Immature natural killer cell (primary cell): ENCODE data around the gene AGR3. TPM values are rescaled to one million over a fixed set of nuclear protein-coding genes. Genes with fewer than 3 reads are reported as not detected.

ENCODE experiments used
- DNase-seq, 3 donors: peaks; one replicate each; pipeline ENCODE4 v3.0.0; 2022; ENCODE audit warnings: mixed read lengths in 1 of 3
- H3K27ac Mint-ChIP-seq, 6 donors: one replicate each; pipeline ENCODE4 v1.8.0; 2020; ENCODE audit warnings: mixed read lengths in 6 of 6, mild to moderate bottlenecking in 5 of 6, inconsistent platforms in 4 of 6, moderate library complexity in 3 of 6
- H3K27me3 Mint-ChIP-seq, 3 donors: one replicate each; pipeline ENCODE4 v1.8.0; 2020 to 2021; ENCODE audit warnings: low read depth in 3 of 3, mild to moderate bottlenecking in 3 of 3, mixed read lengths in 3 of 3, moderate library complexity in 3 of 3, inconsistent platforms in 1 of 3
- H3K36me3 Mint-ChIP-seq, 3 donors: one replicate each; pipeline ENCODE4 v1.8.0; 2020; ENCODE audit warnings: mixed read lengths in 3 of 3, inconsistent platforms in 2 of 3, mild to moderate bottlenecking in 2 of 3
- H3K4me1 Mint-ChIP-seq, 2 donors: one replicate each; pipeline ENCODE4 v1.8.0; 2020; ENCODE audit warnings: inconsistent platforms in 2 of 2, mild to moderate bottlenecking in 2 of 2, mixed read lengths in 2 of 2, moderate library complexity in 1 of 2
- H3K4me3 Mint-ChIP-seq, 5 donors: one replicate each; pipeline ENCODE4 v1.8.0; 2020; ENCODE audit warnings: mild to moderate bottlenecking in 5 of 5, mixed read lengths in 5 of 5, inconsistent platforms in 3 of 5, moderate library complexity in 3 of 5
- H3K9me3 Mint-ChIP-seq, 6 donors: one replicate each; pipeline ENCODE4 v1.8.0; 2020; ENCODE audit warnings: mild to moderate bottlenecking in 6 of 6, mixed read lengths in 6 of 6, inconsistent platforms in 4 of 6, moderate library complexity in 3 of 6
- polyA plus RNA-seq, 3 donors: library from polyadenylated mRNA; unstranded; fragments of 300-500 nt; fragmentation: Illumina TruSeq; gene quantifications; one replicate each; pipeline ENCODE4 v1.2.3, GENCODE V29; 2021

Gene AGR3
- polyA plus RNA-seq, 3 donors from 2014 or later, result not detected

- no peaks in the 10 kb centered on the region for H3K36me3 Mint-ChIP-seq
- peaks cover 0 to 3% (median 0%) of the 10 kb centered on the region in 6 donors for H3K9me3 Mint-ChIP-seq
- no peak overlapping the region for H3K4me3 Mint-ChIP-seq
- no peak for DNase-seq
- no peaks in the 10 kb centered on the region for H3K4me1 Mint-ChIP-seq
- H3K27ac Mint-ChIP-seq, result no peak overlapping the region
- H3K27me3 Mint-ChIP-seq, result no peaks in the 10 kb centered on the region
Measured at GRCh38 chr7:16914771-16915170, 33.0 kb upstream of the AGR3 start.

- H3K36me3 Mint-ChIP-seq, result no peaks in the 10 kb centered on the region
- no peaks in the 10 kb centered on the region for H3K4me1 Mint-ChIP-seq
- DNase-seq, result no peak
- no peak overlapping the region for H3K4me3 Mint-ChIP-seq
- H3K27ac Mint-ChIP-seq, result no peak overlapping the region
- H3K9me3 Mint-ChIP-seq, result peaks cover 0 to 3% (median 0%) of the 10 kb centered on the region in 6 donors
- H3K27me3 Mint-ChIP-seq, result peaks cover 0 to 1% (median 0%) of the 10 kb centered on the region in 3 donors
Measured at GRCh38 chr7:16913643-16914042, 31.9 kb upstream of the AGR3 start.

- H3K4me3 Mint-ChIP-seq, result no peak overlapping the region
- H3K27me3 Mint-ChIP-seq, result peaks cover 0 to 3% (median 0%) of the 10 kb centered on the region in 3 donors
- H3K36me3 Mint-ChIP-seq, result no peaks in the 10 kb centered on the region
- no peak overlapping the region for H3K27ac Mint-ChIP-seq
- no peaks in the 10 kb centered on the region for H3K4me1 Mint-ChIP-seq
- peaks cover 0 to 3% (median 0%) of the 10 kb centered on the region in 6 donors for H3K9me3 Mint-ChIP-seq
- DNase-seq, result no peak
Measured at GRCh38 chr7:16912540-16912939, 30.8 kb upstream of the AGR3 start.

GRCh38 chr7:16908561-16908960 lies 26.8 kb upstream of the AGR3 start:
- Mint-ChIP-seq H3K4me1 (no peaks in the 10 kb centered on the region), H3K4me3 (no peak overlapping the region), H3K27me3 (peaks cover 0 to 5% (median 2%) of the 10 kb centered on the region in 3 donors), H3K36me3 (no peaks in the 10 kb centered on the region), H3K9me3 (peaks cover 0 to 3% (median 0%) of the 10 kb centered on the region in 6 donors), H3K27ac (no peak overlapping the region)
- DNase-seq, result no peak

GRCh38 chr7:16905300-16906044 lies 23.7 kb upstream of the AGR3 start:
- no peaks in the 10 kb centered on the region for H3K4me1 Mint-ChIP-seq
- H3K36me3 Mint-ChIP-seq, result no peaks in the 10 kb centered on the region
- no peak overlapping the region for H3K4me3 Mint-ChIP-seq
- peaks cover 0 to 5% (median 2%) of the 10 kb centered on the region in 3 donors for H3K27me3 Mint-ChIP-seq
- H3K9me3 Mint-ChIP-seq, result no peaks in the 10 kb centered on the region
- no peak overlapping the region for H3K27ac Mint-ChIP-seq
- DNase-seq, result no peak

- no peaks in the 10 kb centered on the region for H3K4me1 Mint-ChIP-seq
- H3K9me3 Mint-ChIP-seq, result no peaks in the 10 kb centered on the region
- no peak overlapping the region for H3K4me3 Mint-ChIP-seq
- H3K27ac Mint-ChIP-seq, result no peak overlapping the region
- peaks cover 0 to 5% (median 2%) of the 10 kb centered on the region in 3 donors for H3K27me3 Mint-ChIP-seq
- no peak for DNase-seq
- no peaks in the 10 kb centered on the region for H3K36me3 Mint-ChIP-seq
Measured at GRCh38 chr7:16904076-16904475, 22.3 kb upstream of the AGR3 start.

- Mint-ChIP-seq H3K4me1 (no peaks in the 10 kb centered on the region), H3K4me3 (no peak overlapping the region), H3K27me3 (no peaks in the 10 kb centered on the region), H3K27ac (no peak overlapping the region), H3K36me3 (no peaks in the 10 kb centered on the region), H3K9me3 (no peaks in the 10 kb centered on the region)
- DNase-seq, result no peak
Measured at GRCh38 chr7:16900209-16900768, 18.5 kb upstream of the AGR3 start.

- Mint-ChIP-seq H3K27ac (no peak overlapping the region), H3K4me3 (no peak overlapping the region), H3K27me3 (peaks cover 0 to 2% (median 2%) of the 10 kb centered on the region in 3 donors), H3K9me3 (no peaks in the 10 kb centered on the region), H3K4me1 (peaks cover 16 to 21% of the 10 kb centered on the region in 2 donors), H3K36me3 (peaks cover 0 to 3% (median 0%) of the 10 kb centered on the region in 3 donors)
- DNase-seq, result no peak
Measured at GRCh38 chr7:16891874-16892643, 10.3 kb upstream of the AGR3 start.

GRCh38 chr7:16891338-16891737 lies 9.6 kb upstream of the AGR3 start:
- Mint-ChIP-seq H3K9me3 (no peaks in the 10 kb centered on the region), H3K27ac (peak overlapping the region in 1 of 6 donors; percentile 3), H3K4me3 (no peak overlapping the region), H3K36me3 (peaks cover 0 to 3% (median 0%) of the 10 kb centered on the region in 3 donors), H3K4me1 (peaks cover 16 to 21% of the 10 kb centered on the region in 2 donors), H3K27me3 (peaks cover 0 to 5% (median 2%) of the 10 kb centered on the region in 3 donors)
- DNase-seq, result peak; percentile 10 to 30 (median 21)

- DNase-seq, result no peak
- Mint-ChIP-seq H3K4me3 (no peak overlapping the region), H3K27me3 (peaks cover 0 to 5% (median 2%) of the 10 kb centered on the region in 3 donors), H3K9me3 (no peaks in the 10 kb centered on the region), H3K27ac (peak overlapping the region in 1 of 6 donors; percentile 1), H3K4me1 (peaks cover 16 to 21% of the 10 kb centered on the region in 2 donors), H3K36me3 (peaks cover 0 to 3% (median 0%) of the 10 kb centered on the region in 3 donors)
Measured at GRCh38 chr7:16889851-16890415, 8.2 kb upstream of the AGR3 start.

GRCh38 chr7:16889305-16889704 lies 7.5 kb upstream of the AGR3 start:
- DNase-seq, result no peak
- Mint-ChIP-seq H3K36me3 (no peaks in the 10 kb centered on the region), H3K27ac (no peak overlapping the region), H3K4me1 (peaks cover 16 to 21% of the 10 kb centered on the region in 2 donors), H3K4me3 (no peak overlapping the region), H3K27me3 (peaks cover 0 to 4% (median 2%) of the 10 kb centered on the region in 3 donors), H3K9me3 (no peaks in the 10 kb centered on the region)

GRCh38 chr7:16883918-16884317 lies 2.1 kb upstream of the AGR3 start:
- H3K36me3 Mint-ChIP-seq, result no peaks in the 10 kb centered on the region
- no peaks in the 10 kb centered on the region for H3K9me3 Mint-ChIP-seq
- DNase-seq, result no peak
- H3K4me3 Mint-ChIP-seq, result no peak overlapping the region
- H3K27me3 Mint-ChIP-seq, result peaks cover 0 to 4% (median 0%) of the 10 kb centered on the region in 3 donors
- H3K27ac Mint-ChIP-seq, result no peak overlapping the region
- H3K4me1 Mint-ChIP-seq, result no peaks in the 10 kb centered on the region

- H3K4me3 Mint-ChIP-seq, result no peak overlapping the region
- H3K27ac Mint-ChIP-seq, result no peak overlapping the region
- no peak for DNase-seq
- peaks cover 0 to 3% (median 0%) of the 10 kb centered on the region in 3 donors for H3K27me3 Mint-ChIP-seq
- H3K36me3 Mint-ChIP-seq, result no peaks in the 10 kb centered on the region
- no peaks in the 10 kb centered on the region for H3K4me1 Mint-ChIP-seq
- H3K9me3 Mint-ChIP-seq, result peaks cover 0 to 2% (median 0%) of the 10 kb centered on the region in 6 donors
Measured at GRCh38 chr7:16880554-16880953, 1.2 kb downstream of the AGR3 start.
